ENCODE data around the gene CADPS2.

The CADPS2 gene

DNA sequence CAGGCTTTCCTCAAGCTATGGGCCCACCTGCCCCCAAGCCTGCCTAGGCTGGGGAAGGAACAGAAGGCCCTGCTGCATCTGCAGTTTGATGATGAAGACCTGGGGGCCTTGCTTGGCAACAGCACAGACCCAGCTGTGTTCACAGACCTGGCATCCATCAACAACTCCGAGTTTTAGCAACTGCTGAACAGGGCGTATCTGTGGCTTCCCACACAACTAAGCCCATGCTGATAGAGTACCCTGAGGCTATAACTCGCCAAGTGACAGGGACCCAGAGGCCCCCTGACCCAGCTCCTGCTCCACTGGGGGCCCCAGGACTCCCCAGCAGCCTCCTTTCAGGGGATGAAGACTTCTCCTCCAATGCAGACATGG is 36.3 kb downstream of the CADPS2 start:
- no peaks in the 10 kb centered on the region for H3K9me3 Mint-ChIP-seq
- no peaks in the 10 kb centered on the region for H3K4me1 Mint-ChIP-seq

DNA sequence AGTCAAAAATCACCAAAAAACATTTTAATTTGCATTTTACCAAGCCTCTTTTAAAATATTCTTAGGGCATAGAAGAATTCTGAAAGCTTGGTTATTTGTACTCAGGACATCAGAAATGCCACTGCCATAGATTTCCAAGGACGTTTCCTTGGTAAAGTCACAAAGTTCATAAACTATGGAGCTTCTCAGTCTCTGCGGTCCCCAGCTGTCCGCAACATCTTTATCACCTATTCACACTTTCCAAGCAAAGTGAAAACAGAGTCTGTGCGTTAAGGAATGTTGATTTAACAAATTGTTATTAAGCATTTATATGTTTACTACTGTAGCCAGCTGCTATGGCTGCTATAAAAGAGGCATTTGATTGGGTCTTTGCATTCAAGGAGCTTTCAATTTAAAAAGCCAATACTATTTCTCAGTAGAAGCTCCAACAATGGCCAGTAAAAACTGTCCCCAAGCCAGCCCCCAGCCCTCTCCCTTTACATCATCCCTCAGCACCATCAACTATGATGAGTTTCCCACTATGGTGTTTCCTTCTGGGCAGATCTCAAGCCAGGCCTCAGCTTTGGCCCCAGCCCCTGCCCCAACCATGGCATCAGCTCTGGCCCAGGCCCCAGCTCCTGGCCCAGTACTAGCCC is 36.8 kb downstream of the CADPS2 start:
- no peaks in the 10 kb centered on the region for H3K36me3 Mint-ChIP-seq (ENCODE audit: low read depth)
- no peak overlapping the region for H3K27ac Mint-ChIP-seq
- no peaks in the 10 kb centered on the region for H3K9me3 Mint-ChIP-seq
- no peak overlapping the region for H3K4me3 Mint-ChIP-seq
- H3K4me1 Mint-ChIP-seq = no peaks in the 10 kb centered on the region
- no peaks in the 10 kb centered on the region for H3K27me3 Mint-ChIP-seq (ENCODE audit: low read depth)
- TF ChIP-seq, protein P1, sequence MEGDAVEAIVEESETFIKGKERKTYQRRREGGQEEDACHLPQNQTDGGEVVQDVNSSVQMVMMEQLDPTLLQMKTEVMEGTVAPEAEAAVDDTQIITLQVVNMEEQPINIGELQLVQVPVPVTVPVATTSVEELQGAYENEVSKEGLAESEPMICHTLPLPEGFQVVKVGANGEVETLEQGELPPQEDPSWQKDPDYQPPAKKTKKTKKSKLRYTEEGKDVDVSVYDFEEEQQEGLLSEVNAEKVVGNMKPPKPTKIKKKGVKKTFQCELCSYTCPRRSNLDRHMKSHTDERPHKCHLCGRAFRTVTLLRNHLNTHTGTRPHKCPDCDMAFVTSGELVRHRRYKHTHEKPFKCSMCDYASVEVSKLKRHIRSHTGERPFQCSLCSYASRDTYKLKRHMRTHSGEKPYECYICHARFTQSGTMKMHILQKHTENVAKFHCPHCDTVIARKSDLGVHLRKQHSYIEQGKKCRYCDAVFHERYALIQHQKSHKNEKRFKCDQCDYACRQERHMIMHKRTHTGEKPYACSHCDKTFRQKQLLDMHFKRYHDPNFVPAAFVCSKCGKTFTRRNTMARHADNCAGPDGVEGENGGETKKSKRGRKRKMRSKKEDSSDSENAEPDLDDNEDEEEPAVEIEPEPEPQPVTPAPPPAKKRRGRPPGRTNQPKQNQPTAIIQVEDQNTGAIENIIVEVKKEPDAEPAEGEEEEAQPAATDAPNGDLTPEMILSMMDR (IDR thresholded peaks at IDR 0.05; ENCODE audit: unreplicated experiment in 3 of 3) = no peak

More for the DNA sequence above, 36.3 kb downstream of the CADPS2 start:
- Mint-ChIP-seq H3K27ac (no peak overlapping the region), H3K27me3 (ENCODE audit: low read depth) (no peaks in the 10 kb centered on the region), H3K36me3 (ENCODE audit: low read depth) (no peaks in the 10 kb centered on the region), H3K4me3 (no peak overlapping the region)
- TF ChIP-seq, protein P1 (IDR thresholded peaks at IDR 0.05; ENCODE audit: unreplicated experiment in 3 of 3) = no peak

DNA sequence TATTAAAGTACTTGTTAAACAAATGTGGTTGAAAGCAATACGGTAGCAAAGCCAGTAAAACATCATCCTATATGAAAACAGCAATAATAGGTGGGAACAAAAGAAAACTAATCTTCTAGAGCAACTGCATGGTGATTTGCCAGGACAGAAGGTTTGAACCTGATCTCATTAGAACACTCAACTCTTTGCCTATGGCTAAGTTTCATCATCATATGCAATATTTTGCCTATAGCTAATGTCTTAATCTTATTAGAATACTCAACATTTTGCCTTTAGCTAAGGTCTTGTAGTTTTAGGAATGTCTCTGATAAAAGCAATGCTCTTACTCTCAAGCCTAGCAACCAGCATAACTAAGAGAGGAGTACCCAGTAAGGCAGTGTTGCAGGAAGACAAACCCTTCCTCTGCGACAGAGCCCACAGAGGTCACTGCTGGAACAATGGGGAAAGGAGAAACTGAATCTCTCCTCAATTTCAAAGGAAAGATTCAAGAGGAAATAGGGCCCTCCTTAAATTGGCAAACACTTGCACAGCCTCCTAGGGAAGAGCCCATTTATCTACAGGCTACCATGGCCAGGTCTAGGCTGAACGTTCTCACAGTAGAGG is 38.3 kb downstream of the CADPS2 start:
- H3K9me3 Mint-ChIP-seq = no peaks in the 10 kb centered on the region
- H3K27ac Mint-ChIP-seq = peak overlapping the region in 1 of 3 experiments; percentile 31
- no peaks in the 10 kb centered on the region for H3K27me3 Mint-ChIP-seq (ENCODE audit: low read depth)
- no peaks in the 10 kb centered on the region for H3K36me3 Mint-ChIP-seq (ENCODE audit: low read depth)
- H3K4me3 Mint-ChIP-seq = no peak overlapping the region
- no peaks in the 10 kb centered on the region for H3K4me1 Mint-ChIP-seq
- TF ChIP-seq, protein P1 (IDR thresholded peaks at IDR 0.05; ENCODE audit: unreplicated experiment in 3 of 3) = no peak

DNA sequence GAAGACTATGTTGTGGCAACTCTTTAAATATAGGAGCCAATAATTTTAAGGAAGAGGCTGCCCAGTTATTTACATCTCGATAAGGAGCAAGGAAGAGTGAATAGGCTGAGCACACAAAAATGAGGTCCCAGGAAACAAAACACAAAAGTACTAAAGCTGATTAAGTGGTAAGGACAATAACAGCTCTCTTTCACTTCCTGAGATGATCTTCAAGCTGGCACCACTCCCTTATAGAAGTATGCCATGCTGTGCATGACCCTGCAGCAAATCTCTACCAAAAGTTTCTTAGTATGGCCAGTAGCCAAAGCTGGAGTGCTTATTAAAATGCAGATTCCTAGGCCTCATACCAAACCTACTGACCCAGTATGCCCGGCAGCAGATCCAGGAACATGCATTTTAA is 39.7 kb downstream of the CADPS2 start:
- Mint-ChIP-seq H3K4me3 (no peak overlapping the region), H3K27ac (no peak overlapping the region), H3K36me3 (ENCODE audit: low read depth) (no peaks in the 10 kb centered on the region), H3K27me3 (ENCODE audit: low read depth) (no peaks in the 10 kb centered on the region), H3K9me3 (no peaks in the 10 kb centered on the region), H3K4me1 (no peaks in the 10 kb centered on the region)
- TF ChIP-seq, protein P1 (IDR thresholded peaks at IDR 0.05; ENCODE audit: unreplicated experiment in 3 of 3) = no peak

DNA sequence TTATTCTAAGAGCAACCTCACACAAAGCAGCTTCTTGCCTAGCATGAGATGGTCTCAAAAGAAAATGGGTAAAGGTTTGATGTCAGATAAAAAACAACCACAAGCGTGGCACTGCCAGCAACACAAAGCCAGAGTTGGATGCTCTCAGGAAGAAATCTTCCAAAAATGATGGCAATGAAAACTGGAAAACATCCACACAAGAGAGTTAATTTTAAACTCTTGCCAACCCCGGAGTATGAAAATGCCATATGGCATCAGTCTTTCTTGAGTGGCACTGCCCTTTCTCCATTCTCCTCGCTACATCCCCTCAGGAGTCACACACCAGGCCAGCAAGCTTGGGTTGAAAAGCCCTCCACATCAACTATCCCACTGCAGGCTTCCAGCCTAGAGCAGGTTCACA is 41.0 kb downstream of the CADPS2 start:
- Mint-ChIP-seq H3K27me3 (ENCODE audit: low read depth) (no peaks in the 10 kb centered on the region), H3K27ac (no peak overlapping the region), H3K9me3 (no peaks in the 10 kb centered on the region), H3K4me1 (no peaks in the 10 kb centered on the region), H3K4me3 (no peak overlapping the region), H3K36me3 (ENCODE audit: low read depth) (no peaks in the 10 kb centered on the region)
- TF ChIP-seq, protein P1 (IDR thresholded peaks at IDR 0.05; ENCODE audit: unreplicated experiment in 3 of 3) = no peak

Measured in nephron (organoid).